Adrenal gland (tissue), 12 donors: ENCODE results near the gene PPIC. TPM values are rescaled to one million over a fixed set of nuclear protein-coding genes. Genes with fewer than 3 reads are reported as not detected.

Experiments used
- DNase-seq, 7 donors: peaks; one replicate each; pipeline ENCODE4 v3.0.0-alpha.2; 2019 to 2020
- H3K27ac ChIP-seq, 5 donors: fragments of 200-600 bp; sonication (generic) in 4 of 5; 1 replicate in 3 of 5; 2 replicates in 2 of 5; pipeline versions ENCODE4 v1.5.1 to v1.8.0; 2016 to 2020; ENCODE audit warnings: mild to moderate bottlenecking in 1 of 5
- H3K27me3 ChIP-seq: fragments of 200-600 bp; 2 replicates; pipeline ENCODE4 v1.8.0; 2021
- H3K36me3 ChIP-seq, 2 donors: fragments of 200-600 bp; replicated peaks in 1 of 2; 1 replicate in 1 of 2; 2 replicates in 1 of 2; pipeline versions ENCODE4 v1.5.1 to v1.8.0; 2018 to 2022
- H3K4me1 ChIP-seq, 2 donors: fragments of 200-600 bp; replicated peaks in 1 of 2; 1 replicate in 1 of 2; 2 replicates in 1 of 2; pipeline versions ENCODE4 v1.5.1 to v1.8.0; 2018 to 2021
- H3K4me3 ChIP-seq, 4 donors: fragments of 200-600 bp; sonication (generic) in 3 of 4; one replicate each; pipeline ENCODE4 v1.5.1; 2016 to 2018
- H3K9me3 ChIP-seq, 3 donors: fragments of 200-600 bp; sonication (generic) in 1 of 3; replicated peaks in 1 of 3; 1 replicate in 2 of 3; 2 replicates in 1 of 3; pipeline versions ENCODE4 v1.5.1 to v1.8.0; 2016 to 2021
- POLR2A ChIP-seq, 2 donors: fragments of 450-650 bp; IDR thresholded peaks; one replicate each; pipeline ENCODE4 v1.6.1; 2017; ENCODE audit warnings: antibody characterized with exemption in 2 of 2, mild to moderate bottlenecking in 2 of 2, moderate library complexity in 1 of 2
- WGBS, 4 donors: extraction: QIAGEN DNeasy Blood & Tissue Kit in 2 of 4; methylation state at CpG; one replicate each; pipeline versions ENCODE4 v1.1.5 to v1.1.7; 2013 to 2017; 5-methylcytosine and 5-hydroxymethylcytosine counted together
- intact Hi-C, 2 donors: fragments of 100-400 bp; cut with DNase I; formaldehyde crosslinking; loops; one replicate each; pipeline versions ENCODE4 v1.14.1 to v1.15.0; 2022 to 2023
- polyA plus RNA-seq, 3 donors: library from polyadenylated mRNA; stranded (reverse); fragments of 200-250 nt in 2 of 3; fragments of 350-450 nt in 1 of 3; fragmentation: Illumina TruSeq in 1 of 3; extraction: RNeasy Lipid Tissue Mini Kit (QIAGEN cat#74804) in 1 of 3; gene quantifications; one replicate each; pipeline ENCODE4 v1.2.3, GENCODE V29; 2013 to 2014
- total RNA-seq, 9 donors: library from RNA; depleted of rRNA in 4 of 9; stranded (reverse); fragments of >200 nt in 4 of 9; fragments of 120-200 nt in 1 of 9; fragmentation: NEBNext Ultra II Directional in 1 of 9; extraction: Animal tissue kit (Norgen Biotek cat#: 25700) in 1 of 9; gene quantifications; one replicate each; pipeline versions ENCODE4 v1.1.0 to v1.2.4, GENCODE V29; 2013 to 2023
- TF ChIP-seq, protein P1 (sequence below), 6 experiments: fragments of 450-650 bp in 4 of 6; fragments of 200-600 bp in 2 of 6; sonication (generic) in 1 of 6; IDR thresholded peaks; 1 replicate in 5 of 6; 2 replicates in 1 of 6; pipeline versions ENCODE4 v1.5.1 to v1.8.0; 2016 to 2021; ENCODE audit warnings: antibody characterized with exemption in 6 of 6, mild to moderate bottlenecking in 2 of 6, moderate library complexity in 1 of 6
- donor health status: healthy with polysubstance abuse.
- donor health status: Bipolar disorder and iron deficiency.
- donor health status: DM: yes; HTN: yes; CAD: no.
- donor health status: DM: no; HTN: no; CAD: no.
- donor health status: DM: no; HTN: no; CAD: no.
- donor health status: DM: yes; HTN: yes; CAD: no.

The PPIC gene
- total and polyA plus RNA-seq, 12 donors: 6.8 to 34.1 (median 18.6) TPM

DNA sequence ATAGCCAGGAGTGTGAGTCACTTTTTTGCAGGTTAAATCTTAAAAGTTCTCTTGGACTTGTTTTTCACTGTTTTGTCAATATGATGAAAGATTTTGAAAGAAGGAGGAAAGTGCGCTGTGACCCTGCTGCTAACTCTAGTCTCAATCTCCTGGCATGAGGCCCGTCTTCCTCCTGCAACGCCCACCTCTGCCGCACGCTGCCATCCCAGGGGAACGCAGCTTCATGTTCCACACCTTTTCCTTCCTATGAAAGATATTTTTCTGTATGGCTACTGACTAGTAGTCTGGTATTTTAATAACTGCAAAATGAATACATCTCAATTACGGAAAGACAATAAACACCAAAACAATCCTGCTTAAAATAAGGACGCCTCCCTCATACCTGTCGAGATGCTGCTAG lies 8.3 kb downstream of the PPIC start:
- H3K27ac ChIP-seq: no peak overlapping the region
- 76 to 85% (median 81%) methylated on average over 9 of the region's 9 CpGs for WGBS, 4 donors
- peaks cover 0 to 7% of the 10 kb centered on the region in 2 donors for H3K36me3 ChIP-seq
- TF ChIP-seq, protein P1, sequence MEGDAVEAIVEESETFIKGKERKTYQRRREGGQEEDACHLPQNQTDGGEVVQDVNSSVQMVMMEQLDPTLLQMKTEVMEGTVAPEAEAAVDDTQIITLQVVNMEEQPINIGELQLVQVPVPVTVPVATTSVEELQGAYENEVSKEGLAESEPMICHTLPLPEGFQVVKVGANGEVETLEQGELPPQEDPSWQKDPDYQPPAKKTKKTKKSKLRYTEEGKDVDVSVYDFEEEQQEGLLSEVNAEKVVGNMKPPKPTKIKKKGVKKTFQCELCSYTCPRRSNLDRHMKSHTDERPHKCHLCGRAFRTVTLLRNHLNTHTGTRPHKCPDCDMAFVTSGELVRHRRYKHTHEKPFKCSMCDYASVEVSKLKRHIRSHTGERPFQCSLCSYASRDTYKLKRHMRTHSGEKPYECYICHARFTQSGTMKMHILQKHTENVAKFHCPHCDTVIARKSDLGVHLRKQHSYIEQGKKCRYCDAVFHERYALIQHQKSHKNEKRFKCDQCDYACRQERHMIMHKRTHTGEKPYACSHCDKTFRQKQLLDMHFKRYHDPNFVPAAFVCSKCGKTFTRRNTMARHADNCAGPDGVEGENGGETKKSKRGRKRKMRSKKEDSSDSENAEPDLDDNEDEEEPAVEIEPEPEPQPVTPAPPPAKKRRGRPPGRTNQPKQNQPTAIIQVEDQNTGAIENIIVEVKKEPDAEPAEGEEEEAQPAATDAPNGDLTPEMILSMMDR (IDR thresholded peaks at IDR 0.05): no peak
- no peak for TF ChIP-seq POLR2A (IDR thresholded peaks at IDR 0.05)
- no peaks in the 10 kb centered on the region for H3K4me1 ChIP-seq
- no peak overlapping the region for H3K4me3 ChIP-seq
- no peaks in the 10 kb centered on the region for H3K9me3 ChIP-seq
- no peaks in the 10 kb centered on the region for H3K27me3 ChIP-seq
- intact Hi-C loops: no loop called here
- no peak for DNase-seq

DNA sequence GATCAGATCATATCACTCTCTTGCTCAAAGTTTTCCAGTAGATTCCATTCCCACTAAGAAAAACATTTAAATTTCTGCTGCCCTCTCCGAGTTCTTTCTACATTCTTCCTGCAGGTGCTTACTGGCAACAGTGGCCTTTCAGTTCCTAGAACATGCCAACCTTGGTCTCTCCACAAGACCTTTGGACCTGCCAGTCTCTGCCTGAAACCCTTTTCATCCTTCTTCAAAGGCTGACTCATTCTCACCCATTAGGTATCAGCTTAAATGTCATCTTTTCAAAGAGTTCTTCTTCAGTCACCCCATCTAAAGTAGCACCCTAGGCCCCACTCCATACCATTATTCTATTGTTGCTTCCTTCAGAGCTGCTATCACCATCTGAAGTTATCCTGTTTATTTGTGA lies 21.8 kb downstream of the PPIC start:
- no peak for DNase-seq
- intact Hi-C loops: no loop called here
- no peak for TF ChIP-seq POLR2A (IDR thresholded peaks at IDR 0.05)
- TF ChIP-seq, protein P1 (IDR thresholded peaks at IDR 0.05): no peak
- H3K27me3 ChIP-seq: no peaks in the 10 kb centered on the region
- H3K4me3 ChIP-seq: no peak overlapping the region
- 85 to 92% (median 87%) methylated on average over 1 of the region's 1 CpG for WGBS, 4 donors
- no peak overlapping the region for H3K27ac ChIP-seq
- H3K36me3 ChIP-seq: no peaks in the 10 kb centered on the region
- H3K9me3 ChIP-seq: no peaks in the 10 kb centered on the region
- no peaks in the 10 kb centered on the region for H3K4me1 ChIP-seq

DNA sequence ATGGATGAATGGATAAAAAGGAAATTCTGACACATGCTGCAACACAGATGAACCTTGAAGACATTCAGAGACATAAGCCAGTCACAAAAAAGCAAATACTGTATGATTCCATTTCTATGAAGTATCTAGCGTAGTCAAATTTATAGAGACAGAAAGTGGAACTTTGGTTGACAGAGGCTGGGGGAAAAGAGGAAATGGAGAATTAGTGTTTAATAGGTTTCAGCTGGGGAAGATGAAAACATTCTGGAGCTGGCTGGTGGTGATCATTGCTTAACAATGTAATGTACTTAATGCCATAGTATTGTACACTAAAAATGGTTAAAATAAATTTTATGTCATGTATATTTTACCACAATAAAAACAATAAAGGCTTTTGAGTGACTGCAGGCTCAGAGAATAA lies 24.2 kb downstream of the PPIC start:
- TF ChIP-seq POLR2A (IDR thresholded peaks at IDR 0.05): no peak
- TF ChIP-seq, protein P1 (IDR thresholded peaks at IDR 0.05): no peak
- no peaks in the 10 kb centered on the region for H3K36me3 ChIP-seq
- no peak for DNase-seq
- no peak overlapping the region for H3K27ac ChIP-seq
- no peaks in the 10 kb centered on the region for H3K4me1 ChIP-seq
- intact Hi-C loops: no loop called here
- no peaks in the 10 kb centered on the region for H3K27me3 ChIP-seq
- WGBS, 4 donors: 85 to 95% (median 91%) methylated on average over 1 of the region's 1 CpG
- no peaks in the 10 kb centered on the region for H3K9me3 ChIP-seq
- H3K4me3 ChIP-seq: no peak overlapping the region

DNA sequence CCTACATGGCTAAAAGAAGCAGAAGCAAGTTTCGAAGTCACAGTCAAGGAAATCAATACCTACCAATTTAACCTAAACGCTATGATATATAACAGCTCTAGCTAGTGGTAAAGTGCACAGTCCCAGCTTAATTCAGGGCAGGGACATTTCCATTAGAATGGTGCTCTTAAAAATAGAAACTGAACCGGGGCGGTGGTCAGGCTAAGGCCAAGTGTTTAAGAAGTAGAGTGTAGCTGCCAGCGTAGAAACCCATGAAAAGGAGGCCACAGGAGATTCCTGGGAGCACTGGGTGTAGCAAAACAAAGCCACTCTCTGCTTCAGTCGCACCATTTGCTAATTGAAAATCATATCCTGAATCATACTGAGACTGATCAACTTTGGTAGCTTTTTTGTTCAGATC lies 28.8 kb downstream of the PPIC start:
- no peak for TF ChIP-seq POLR2A (IDR thresholded peaks at IDR 0.05)
- TF ChIP-seq, protein P1 (IDR thresholded peaks at IDR 0.05): no peak
- Histone ChIP-seq H3K27me3 (no peaks in the 10 kb centered on the region), H3K4me1 (no peaks in the 10 kb centered on the region), H3K4me3 (no peak overlapping the region), H3K27ac (no peak overlapping the region), H3K9me3 (no peaks in the 10 kb centered on the region), H3K36me3 (no peaks in the 10 kb centered on the region)
- intact Hi-C loops: no loop called here
- WGBS, 4 donors: 91 to 97% (median 95%) methylated on average over 6 of the region's 6 CpGs
- DNase-seq: no peak
